GM21619 (cell line): ENCODE measurements around the gene RFX3.

ENCODE experiments used
- ATAC-seq: cut with Tn5 transposase; IDR thresholded peaks from one replicate; pipeline ENCODE4 v1.9.1; 2021; ENCODE audit not compliant: unreplicated experiment

The RFX3 gene

DNA sequence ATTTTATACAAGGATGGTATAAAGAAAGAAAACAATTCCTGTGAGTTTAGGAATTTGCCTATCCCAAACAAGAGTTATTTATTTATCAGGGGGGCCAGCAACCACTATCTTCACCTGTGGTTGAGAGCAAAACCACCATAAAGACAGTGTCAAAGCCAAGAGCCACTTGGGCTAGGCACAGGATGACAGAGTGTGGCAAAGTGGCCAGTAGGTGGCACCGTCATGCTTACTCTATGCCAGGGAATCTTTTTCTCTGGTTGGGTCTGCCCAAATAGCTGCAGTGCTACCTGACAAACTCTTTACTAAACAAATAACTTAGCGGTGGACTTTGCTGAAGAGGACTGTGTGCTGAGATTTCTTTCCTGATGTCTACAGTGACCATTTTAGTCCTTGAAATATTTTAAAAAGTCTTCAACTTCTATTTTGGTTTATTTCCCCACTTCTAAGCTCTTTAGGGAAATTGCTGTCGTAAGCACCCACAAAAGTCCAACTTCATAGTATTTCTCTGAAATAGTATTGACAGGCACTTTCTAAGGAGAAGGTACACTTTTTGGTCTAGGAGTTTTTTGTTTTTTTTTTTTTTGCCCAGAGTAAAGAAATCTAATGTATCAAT is 285.0 kb downstream of the RFX3 start:
- peak; percentile 83 for ATAC-seq

DNA sequence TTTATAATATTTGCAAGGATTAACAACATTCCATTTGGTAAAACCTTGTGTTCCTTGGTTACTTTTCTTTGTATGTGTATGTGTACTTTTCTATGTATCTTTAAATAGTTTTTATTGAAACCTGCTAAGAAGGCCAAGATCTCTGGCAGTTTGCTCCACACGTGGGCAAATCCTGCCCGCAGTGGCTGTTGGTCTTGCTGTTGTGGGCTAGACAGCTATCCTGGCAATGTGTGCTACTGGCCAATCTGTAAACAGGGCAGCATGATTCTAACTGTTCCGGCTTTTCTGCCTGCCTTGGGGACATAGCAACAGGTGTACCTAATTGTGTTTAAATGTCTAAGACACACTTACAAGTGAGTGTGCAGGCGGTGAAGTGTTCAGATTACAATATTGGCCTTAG is 286.6 kb downstream of the RFX3 start:
- ATAC-seq = no peak

DNA sequence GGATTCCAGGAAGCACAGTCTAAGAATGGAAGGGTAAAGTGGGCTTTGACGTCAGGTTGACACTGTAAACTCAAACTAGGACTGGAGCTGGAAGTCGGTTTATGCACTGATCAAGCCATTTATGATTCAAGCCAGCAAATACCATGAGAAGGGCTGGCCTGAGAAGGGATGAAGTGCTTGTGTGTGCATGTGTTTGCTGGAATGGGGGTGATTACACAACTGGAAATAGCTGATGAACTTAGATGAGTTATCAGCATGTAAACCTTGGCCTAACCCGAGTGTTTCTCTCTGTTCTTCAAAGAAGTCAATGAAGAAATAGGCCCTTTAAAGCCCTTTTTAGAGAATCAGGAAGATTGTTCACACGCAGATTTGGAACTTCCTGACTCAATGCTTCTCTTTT is 287.6 kb downstream of the RFX3 start:
- no peak for ATAC-seq

DNA sequence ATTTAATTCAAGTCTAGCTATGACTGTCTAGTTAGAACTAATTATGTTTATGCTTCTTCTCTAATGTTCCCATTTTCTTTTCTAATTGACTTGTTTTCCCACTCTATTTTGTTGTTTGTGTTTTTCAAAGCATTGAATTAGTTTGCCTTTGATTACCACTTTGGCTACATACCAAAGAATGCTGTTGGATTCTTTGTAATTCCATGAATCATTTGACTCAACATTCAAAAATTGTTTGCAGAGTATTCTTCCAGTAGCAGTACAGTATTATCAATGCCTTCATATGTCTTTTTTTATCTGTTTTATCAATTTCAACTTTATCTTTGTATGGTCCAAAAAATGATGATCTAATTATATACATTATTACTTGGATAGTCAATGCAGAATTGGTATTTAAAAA is 288.7 kb downstream of the RFX3 start:
- no peak for ATAC-seq

DNA sequence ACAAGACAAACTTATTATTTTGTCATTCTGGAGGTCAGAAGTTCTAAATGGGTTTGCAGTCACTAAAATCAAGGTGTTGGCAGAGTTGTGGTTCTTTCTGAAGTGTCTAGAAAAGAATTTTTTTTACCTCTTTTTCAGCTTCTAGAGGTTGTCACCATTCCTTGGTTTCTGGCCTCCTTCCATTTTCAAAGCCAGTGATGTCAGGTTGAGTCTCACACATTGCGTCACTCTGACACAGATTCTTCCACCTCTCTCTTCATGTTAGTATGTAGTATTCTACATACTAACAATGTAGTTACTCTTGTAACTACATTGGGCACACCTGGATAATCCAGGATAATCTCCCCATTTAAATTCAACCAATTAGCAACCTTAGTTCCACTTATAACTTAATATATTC is 290.3 kb downstream of the RFX3 start:
- no peak for ATAC-seq

DNA sequence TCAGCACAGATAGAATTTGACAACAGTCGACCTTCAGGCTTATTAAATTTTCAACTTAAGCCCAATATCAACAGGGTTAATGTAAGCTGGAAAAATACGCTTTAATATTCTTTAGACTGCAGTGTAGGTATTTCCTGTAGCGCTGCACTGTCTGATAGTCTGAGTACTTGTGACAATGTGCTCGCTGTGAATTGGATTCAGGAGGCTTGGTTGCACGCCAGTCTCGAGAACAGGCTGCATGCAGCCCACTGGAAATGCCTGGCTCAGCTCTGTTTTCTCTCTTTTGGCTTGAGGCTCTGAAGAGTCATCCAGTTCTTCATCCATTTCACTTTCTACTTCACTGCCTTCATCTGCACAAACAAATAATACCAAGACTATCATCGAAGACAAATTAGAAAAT is 300.9 kb downstream of the RFX3 start:
- no peak for ATAC-seq

DNA sequence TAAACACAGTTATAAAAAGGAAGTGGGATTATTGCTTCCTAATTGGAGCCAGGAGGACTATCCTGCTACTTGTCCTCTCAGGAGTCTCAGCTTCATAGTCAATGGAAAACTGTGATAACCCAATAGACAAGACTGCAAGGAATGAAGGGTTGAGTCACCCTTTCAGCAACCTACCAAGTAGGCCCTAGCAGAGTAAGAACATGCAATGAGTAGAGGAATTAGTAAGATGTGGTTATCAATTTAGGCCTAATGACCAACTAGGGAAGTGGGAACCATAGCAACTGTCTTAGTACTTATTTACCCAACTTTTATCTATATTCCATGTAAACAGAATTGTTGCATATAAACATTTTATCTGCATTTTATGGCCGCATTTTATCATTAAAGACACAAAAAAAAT is 310.1 kb downstream of the RFX3 start:
- ATAC-seq = no peak

DNA sequence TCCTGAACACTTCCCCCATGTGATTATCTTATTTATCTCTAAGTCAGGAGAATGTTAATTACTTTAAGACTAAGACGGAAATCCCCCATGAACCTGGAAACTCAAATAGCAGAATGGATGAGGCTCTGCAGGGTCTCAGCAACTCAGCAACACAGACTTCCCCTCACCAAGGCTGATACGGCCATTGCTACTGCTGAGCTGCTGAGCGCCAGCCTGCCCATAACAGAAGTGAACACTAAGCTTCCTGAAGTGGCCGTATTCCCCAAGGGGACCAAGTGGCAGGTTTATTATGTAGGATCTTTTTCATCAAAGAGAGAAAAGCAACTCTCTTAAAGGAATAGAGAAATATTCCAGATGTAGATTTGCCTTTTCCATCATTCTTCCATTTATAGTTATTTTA is 311.1 kb downstream of the RFX3 start:
- ATAC-seq = no peak

DNA sequence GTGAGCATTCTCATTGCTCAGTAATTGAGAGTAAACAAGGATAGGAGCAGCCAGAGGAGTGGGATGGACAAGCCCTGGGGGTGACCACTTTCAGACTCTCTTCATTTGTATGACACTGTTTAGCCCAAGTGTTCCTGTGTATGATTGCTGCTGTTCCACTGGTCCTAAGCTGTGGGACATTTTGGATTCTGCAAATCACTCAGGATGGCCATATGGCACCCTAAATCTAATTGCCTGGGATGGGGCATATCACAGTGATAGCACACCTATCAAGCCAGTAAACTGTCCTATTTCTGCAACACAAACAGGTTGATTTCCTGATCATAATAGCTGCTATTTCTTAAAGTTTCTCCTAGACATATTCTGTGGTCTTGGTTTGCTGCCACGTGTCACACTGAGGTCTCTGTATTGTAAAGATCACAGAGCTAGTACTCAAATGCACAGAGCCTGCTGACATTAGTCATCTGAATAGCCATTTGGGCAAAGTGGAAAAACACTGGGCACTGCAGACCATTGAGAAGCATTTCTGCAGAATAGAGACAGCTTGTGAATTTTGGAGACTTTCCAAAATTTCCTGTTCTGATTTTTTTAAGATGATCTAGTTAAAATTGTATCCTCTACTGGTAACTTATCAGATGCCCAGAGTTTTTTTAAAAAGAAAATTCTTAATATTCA is 320.2 kb downstream of the RFX3 start:
- no peak for ATAC-seq

DNA sequence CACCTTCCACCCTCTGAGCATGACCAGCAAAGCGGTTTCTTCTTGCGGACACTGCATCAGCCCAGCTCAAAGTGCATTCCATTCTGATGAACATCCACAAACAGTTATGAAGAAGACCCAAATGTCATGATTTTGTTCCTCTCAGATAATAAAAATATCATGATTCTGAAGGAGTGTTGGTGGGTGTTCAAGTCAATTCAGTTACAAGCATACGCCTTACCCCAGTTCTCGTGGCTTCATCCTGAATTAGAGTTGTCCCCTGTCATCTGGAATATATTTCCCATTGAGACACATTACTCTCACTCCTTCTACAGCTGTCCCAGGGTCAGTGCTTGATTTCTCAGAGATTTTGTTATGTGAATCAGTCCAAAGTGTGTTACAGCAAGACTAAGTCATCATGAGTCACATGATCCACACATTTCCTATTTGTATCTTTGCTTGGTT is 325.4 kb downstream of the RFX3 start:
- ATAC-seq = no peak

DNA sequence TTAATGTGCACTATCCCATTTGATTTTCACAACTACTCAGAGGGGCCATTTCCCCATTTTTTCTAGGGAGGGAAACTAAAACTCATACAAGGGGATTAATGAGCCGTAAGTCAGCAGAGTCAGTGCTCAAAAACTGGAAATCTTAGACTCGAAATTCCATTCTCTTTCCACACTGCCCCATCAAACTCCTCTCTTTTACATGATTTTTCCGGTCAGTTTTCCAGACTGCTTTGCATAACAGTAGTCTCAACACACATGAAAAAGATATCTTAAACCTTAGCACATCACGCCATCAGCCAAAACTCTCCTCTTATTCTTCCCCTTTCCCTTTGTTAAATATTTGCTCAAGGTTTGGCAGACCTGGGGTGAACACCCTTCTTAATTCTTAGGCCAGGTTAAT is 332.0 kb downstream of the RFX3 start:
- ATAC-seq = no peak

DNA sequence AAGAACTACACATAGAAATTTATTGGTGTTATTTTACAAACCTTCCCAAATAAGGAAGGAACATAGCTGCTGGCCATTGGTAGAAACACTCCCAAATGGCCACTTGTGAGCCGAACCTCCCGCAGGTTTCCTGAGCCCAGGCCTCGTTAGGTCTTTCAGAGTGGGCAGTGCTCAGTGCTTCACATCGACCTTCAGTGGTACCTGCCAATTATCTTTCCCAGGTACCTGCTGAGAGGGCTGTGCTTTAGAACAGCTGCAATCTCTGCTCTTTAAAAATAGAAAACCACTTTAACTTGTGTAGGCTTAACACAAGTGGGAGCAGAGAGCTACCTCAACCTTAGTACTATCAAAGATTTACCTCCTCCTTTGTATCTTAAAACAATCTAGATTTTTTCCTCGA is 334.1 kb downstream of the RFX3 start:
- no peak for ATAC-seq

DNA sequence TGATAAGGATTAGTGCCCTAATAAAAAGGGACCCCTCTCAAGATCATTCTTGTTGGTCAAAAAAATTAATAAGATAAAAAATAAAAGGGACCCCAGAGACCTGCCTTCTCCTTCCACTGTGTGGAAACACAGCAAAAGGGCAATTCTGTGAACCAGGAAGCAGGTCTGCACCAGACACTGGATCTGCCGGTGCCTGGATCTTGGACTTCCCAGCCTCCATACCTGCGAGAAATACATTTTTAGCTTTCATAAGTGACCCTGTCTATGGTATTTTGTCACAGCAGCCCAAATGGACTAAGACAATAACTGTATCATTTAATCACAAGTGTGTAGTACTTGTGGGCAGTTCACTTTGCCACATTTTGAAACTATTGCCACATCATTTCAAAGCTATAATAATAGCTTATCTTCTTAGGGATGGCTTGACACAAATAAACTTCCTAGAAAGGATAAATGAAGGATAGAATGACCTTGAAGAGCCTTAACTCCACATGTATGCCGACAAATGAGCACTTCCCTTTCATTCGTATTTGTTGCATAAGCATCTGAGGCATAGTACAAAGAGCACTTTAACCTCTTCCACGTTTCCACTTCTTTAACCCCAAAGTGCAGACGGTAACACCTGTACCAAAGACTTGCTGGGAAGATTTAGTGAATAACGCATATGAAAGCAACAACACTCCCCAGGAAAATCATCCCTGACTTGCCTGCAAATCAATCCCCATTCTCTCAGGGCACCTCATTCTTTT is 336.5 kb downstream of the RFX3 start:
- no peak for ATAC-seq

DNA sequence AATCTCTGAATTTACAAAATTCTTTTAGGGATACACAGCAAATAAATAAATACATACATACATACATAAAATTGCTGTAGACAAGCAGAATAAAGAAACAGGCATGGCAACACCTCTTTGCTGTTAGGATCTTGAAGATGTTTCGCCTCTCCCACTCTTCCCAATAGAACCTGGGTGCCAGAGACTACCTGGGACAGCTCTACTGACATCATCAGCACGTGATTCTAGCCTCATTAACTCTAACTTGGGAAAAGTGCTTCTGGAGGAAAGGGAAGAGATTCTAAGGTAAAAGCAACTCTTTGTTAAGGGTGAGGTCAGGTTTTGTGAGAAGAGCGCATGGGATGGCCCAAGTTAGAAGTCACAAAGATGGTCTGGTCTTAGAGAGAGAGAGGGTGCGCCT is 339.1 kb downstream of the RFX3 start:
- no peak for ATAC-seq

DNA sequence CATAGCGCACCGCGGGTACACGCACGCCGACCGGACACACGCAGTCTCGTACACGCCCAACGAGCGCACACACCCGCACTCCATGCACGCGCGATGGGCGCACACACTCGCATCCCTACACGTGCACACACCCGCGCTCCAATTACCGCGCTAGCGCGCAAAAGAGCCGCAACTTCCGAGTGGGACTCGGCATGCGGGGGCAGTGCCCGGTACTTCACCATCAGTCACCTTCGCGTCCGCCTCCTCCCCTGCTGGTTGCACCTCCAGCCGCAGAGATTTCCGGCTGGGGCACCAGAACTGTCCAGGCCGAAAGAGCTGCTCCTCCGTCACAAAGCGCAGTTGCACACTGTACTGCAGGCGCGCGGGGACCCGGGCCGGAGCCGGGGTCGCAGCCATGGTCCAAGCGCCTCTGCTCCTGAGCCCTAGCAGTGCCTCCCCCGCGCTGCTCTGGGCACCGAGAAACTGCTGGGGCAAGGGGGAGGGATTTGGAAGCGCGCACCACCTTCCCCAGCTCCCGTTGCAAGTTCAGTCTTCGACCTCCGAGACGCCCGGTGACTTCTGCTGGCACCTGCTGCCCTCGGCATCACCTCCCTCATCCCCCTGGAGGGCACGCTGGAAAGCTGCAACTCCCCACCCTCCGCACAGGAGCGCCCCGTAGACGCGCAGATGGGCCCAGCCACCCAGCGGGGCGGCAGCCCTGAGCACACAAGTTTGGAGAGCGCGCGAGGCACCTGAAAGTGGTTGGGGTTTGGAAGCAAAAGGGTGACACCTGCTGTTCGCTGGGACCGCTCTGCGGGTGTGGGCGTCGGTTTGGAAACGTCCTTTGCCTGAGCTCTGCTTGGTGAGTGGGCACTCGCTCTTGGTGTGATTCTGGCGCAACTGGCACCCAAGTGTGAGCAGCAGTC is 344.5 kb downstream of the RFX3 start:
- peak; percentile 75 for ATAC-seq

DNA sequence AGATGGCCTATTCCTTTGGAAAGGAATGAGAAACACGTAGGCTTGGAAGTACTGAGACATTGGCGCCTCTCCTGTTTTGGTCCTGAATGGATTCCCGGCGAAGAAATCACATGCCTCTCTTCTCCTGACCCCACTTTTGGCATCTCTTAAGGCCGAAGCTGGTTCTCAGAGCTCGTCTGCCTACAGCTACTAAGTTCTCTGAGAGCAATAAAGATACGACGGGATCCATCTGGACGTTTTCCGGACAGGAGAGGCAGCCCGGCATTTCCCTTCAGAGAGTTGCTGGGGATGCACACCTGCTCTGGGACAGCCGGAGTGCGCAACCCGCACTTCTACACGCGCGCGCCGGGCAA is 345.1 kb downstream of the RFX3 start:
- ATAC-seq = no peak

DNA sequence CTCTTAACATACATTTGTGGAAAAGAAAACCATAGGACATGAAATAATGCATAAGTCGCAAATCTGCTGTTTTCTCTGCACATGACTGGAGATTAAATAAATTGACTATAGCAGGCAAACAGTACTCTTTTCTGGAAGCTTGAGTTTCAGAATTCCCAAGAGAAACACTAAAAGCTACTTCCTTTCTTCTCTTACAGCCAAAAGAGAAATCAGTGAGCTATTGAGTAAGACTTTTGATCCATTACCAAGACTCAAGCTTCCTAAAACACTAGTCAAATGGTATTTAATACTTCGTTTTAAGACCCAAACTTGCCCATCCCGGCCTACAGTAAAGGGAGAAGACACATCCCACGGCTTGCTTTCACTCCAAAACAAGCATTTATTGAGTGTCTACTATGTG is 346.1 kb downstream of the RFX3 start:
- no peak for ATAC-seq

DNA sequence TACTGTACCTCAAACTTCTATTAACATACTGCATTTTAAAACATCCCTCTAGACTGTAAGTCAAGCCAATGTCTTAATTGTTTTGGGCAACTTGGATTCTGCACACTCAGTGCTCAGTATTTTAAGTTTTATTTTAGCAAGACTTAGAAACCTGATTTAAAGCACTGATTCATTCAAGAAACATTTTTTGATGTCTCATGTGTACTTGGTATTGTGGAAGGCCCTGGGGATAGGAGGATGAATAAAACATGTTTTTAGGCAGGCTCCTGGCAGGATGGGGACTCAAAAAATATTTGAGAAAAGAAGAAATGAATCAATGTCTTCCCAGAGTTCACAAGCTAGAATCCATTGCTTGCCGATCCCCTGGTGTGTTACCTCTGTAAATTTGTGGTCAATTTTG is 347.9 kb downstream of the RFX3 start:
- no peak for ATAC-seq

DNA sequence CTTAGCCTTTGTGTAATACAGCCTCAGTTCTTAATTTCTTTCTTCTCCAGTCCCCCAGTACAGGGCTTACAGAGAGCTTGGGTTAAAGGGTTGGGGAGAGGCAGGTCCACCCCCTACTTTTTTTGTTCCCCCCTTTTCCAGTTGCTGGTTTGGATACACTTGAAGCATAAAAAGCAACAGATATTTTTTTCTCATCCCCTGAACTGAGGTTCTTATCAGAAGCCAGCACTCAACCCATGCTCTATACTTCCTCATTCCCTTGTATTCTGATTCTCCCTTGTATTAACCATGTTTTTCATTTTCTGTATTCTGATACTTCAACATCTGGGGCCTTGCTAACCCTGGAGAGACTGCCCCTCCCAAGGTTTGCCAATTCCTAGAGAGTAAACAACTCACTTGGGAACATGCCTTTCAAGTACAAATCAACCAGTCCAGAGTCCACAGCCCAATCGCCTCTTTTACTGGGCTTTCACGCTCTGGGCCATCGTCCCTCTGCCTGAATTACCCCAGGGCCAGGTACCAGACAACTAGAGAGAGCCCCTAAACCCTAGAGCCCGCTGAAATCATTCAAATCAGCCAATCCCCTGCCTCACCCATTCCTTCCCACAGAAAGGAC is 348.5 kb downstream of the RFX3 start:
- no peak for ATAC-seq

DNA sequence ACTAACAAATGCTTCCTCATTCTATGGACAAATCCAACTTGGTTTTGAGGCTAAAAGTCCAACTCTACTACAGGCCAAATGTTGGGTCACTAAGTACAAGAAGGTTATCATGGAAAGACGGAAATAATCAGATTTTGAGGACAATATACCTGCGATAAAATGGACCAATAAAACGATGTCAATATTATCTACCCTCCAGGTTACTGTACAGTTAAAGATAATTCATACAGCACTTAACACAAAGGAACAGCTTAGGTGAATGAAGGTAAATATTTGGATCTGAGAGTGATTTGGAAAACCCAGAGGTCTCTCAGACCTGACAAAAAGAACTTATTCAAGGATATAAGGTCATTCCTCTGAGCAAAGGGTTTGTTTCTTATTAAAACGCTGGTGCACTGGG is 352.4 kb downstream of the RFX3 start:
- no peak for ATAC-seq

DNA sequence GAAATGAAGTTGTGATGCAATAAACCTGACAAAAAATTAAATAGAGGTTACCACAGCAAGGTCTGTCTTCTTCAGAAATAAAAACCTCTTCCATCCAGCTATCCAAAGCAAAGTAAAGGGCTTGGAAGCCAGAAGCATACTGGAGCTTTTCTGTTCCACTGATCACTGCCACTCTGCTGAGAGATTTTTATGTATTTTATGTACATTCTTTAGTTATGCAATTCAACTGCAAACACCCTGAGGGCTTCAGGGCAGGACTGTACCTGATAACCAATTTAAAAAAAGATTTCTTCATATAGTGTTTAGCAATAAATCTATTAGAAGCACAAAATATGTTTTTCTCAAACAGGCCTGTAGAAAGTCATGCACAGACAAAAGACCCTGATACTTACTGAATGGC is 355.0 kb downstream of the RFX3 start:
- ATAC-seq = no peak
